HG03571 (cell line): ENCODE results near the gene PUSL1.

Source experiments
- ATAC-seq: cut with Tn5 transposase; IDR thresholded peaks from one replicate; pipeline ENCODE4 v1.9.1; 2021; ENCODE audit not compliant: unreplicated experiment

PUSL1 gene

DNA sequence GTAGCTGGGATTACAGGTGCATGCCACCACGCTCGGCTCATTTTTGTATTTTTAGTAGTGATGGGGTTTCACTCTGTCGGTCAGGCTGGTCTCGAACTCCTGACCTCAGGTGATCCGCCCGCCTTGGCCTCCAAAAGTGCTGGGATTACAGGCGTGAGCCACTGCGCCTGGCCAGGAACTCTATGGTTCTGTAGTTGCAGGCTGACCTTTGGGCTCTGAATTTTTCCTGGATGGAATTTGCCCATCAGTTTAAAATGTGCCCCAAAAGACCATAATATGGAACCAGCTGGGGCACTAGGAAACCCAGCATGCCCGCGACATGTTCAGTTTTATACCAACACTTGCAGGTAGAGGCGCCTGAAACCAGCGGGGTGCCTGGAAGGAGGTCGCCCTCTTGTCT is 29.8 kb upstream of the PUSL1 start:
- no peak for ATAC-seq

DNA sequence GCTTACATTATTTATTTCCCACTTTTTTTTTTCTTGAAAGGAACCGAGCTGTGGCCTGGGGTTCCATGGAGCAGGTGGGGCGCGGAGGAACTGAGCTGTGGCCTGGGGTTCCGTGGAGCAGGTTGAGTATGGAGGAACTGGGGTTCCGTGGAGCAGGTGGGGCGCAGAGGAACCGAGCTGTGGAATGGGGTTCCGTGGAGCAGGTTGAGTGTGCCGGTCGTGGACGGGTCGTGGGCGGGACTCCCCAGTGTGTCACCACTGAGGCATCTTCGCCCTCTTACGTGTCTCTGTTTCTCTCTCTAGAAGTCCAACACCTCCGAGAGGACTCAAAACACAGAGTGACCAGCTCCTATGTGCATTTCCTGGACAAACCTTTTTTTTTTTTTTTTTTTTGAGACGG is 29.4 kb upstream of the PUSL1 start:
- no peak for ATAC-seq

DNA sequence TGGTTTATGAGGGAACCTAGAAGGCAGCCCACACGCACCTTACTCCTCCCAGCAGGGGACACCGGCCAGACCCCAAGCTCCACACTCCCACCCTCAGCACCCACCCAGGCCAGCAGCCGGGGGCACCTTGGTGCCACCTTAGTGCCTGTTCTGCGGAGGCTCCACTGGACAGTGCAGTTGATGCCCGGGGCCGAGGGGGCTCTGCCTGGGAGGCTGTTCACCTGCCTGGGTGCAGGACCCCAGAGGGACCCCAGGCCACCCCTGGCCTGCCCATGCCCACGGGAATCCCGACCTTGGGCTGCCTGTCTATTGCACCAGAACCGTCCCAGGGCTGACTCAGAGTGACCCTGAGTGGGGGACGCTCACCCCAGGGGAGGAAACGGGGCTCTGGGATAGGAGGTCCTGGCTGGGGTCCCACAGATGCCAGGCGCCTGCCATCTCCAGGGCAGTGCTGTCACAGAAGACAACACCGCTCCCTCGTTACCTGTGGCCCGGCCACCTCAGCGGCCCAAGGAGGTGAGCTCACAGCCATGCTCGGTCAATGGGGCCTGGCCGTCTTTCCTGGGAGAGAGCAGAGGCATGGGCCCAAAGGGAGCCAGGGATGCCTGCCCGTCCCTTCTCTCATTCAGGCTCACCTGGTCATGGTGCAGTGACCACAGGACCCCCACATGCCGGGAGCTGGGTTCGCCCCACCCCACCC is 27.5 kb upstream of the PUSL1 start:
- ATAC-seq: no peak

DNA sequence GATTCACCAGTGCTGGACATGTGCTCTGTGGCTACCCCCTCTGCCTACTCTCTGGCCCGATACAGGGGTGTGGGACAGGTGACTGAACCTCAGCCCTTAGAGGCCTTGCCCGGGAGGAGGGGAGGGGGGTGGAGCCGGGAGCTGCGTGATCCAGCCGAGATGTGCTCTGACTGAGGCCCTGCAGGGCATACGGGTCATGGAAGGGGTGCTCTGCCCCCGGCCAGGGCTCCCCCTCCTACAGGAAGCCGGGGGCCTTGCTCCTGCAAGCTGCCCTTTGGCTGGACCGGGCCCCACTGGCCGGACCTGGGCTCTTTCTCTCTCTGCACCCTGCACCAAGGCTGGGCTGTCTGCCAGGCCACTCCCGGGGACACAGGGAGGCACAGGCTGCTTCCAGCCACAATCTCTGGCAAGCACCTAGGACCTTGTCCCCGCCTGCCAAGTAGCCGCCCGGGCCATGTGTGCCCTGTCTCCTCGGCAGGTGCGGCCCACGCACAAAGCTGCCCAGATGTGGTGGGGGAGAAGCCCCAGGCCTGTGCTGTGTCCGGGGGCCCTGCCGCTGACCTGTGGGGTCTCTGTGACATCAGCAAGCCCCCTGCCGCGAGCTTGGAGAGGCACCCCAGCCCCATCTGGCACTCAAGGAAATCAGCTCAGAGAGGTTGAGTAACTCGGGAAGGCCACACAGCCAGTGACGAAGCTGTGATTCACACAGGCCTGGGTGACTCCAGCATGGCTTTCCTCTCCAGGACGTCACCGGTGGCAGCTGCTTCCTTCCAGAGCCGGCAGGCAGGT is 26.7 kb upstream of the PUSL1 start:
- no peak for ATAC-seq

DNA sequence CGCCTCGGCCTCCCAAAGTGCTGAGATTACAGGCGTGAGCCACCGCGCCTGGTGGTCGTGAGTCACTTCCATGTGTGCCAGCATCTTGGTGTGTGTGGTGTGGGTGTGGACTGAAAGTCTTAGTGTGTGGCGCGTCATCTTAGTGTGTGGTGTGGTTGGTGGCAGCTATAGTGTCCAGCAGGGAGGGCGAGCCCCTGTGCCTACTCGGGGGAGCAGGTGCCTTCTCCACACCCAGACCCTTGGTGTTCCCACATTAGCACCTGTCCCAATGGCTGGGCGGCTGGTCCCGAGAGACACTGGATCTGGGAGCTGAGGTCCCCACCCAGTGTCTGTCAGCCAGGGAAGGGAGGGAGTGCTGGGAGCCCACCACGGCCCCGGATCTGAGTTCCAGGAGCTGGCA is 25.4 kb upstream of the PUSL1 start:
- ATAC-seq: no peak

DNA sequence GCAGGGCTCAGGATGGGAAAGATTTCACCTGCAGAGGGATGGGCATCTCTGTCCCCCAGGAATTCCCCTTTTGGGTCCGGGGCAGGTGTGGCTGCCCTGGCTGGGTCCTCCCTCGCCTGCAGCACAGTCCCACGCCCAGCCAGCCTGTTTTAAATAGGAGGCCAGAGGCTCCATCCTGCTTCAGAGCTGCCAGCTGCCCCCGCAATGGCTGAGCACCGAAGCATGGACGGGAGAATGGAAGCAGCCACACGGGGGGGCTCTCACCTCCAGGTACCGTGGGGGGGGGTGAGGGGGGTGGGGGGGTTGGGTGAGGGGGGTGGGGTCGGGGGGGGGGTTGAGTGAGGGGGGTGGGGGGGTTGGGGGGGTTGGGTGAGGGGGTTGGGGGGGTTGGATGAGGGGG is 24.6 kb upstream of the PUSL1 start:
- ATAC-seq: no peak

DNA sequence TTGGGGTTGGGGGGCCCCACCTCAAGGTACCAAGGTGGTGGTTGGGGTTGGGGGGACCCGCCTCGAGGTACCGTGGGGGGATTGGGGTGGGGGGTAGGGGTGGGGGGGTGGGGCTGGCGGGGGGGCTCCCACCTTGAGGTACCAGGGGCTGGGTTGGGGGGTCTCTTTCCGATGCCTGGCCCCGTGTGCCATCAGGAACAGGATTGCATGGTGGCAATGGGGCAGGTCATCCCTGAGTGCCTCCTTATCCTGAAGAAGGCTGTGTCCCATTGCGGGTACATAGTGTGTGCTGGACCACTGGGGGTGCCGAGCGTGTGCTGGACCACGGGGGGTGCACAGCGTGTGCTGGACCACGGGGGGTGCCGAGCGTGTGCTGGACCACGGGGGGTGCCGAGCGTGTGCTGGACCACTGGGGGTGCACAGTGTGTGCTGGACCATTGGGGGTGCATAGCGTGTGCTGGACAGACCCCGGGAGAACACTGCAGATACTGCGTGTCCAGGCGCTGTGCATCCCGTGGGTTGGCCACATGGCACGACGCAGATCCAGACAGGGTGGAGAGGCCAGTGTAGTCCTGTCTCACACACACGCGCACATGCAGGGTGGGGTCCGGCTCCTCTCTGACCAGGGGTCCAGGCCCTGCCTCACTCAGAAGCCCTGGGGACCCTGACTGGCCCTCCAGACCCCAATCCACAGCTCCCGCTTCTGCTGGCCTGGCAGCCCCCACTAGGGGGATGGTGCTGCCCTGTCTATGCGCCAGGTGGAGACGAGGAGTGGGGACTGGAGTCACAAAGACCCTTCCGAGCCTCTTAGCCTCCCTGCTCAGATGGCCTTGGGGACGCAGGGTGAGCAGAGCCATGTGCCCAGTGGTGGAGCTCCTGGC is 23.9 kb upstream of the PUSL1 start:
- ATAC-seq: no peak

DNA sequence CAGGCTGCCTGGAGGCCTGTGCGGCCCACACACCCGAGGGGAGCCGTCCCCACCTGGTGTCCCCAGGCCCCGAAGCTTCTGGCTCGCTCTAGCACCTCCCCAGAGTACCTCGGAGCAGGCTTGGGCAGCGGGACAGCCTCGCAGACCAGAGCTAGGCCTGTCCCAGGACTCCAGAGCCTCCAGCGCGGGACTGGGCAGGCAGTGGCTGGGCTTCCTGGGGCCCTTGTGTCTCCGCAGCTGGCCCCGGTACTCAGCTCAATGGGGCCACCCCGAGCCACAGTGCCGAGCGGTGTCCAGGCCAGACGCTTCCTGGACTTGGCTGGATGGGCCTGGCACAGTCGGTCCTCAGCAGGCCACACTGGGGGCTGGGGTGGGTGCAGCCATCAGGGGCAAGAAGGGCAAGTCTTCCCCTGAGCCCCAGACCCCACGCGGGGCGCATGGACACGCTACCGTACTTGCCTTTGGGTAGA is 23.3 kb upstream of the PUSL1 start:
- no peak for ATAC-seq

DNA sequence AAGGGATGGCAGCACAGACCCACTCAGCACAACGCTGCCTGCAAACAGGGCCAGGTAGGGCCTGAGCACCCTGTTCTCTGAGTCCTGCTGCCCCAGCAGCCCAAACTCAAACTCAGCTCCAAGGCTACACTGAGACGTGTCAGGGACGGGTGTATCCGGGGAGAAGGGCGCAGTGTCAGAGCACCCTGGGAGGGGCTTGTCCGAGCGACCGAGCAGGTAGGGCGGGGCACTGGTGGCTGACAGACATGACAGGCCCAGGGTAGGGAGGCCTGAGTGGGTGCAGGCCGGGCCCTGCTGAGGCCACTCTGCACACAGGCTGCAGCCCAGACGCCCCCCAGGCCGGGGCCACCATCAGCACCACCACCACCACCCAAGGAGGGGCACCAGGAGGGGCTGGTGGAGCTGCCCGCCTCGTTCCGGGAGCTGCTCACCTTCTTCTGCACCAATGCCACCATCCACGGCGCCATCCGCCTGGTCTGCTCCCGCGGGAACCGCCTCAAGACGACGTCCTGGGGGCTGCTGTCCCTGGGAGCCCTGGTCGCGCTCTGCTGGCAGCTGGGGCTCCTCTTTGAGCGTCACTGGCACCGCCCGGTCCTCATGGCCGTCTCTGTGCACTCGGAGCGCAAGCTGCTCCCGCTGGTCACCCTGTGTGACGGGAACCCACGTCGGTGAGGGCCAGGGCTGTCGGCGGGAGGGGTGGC is 22.6 kb upstream of the PUSL1 start:
- no peak for ATAC-seq

DNA sequence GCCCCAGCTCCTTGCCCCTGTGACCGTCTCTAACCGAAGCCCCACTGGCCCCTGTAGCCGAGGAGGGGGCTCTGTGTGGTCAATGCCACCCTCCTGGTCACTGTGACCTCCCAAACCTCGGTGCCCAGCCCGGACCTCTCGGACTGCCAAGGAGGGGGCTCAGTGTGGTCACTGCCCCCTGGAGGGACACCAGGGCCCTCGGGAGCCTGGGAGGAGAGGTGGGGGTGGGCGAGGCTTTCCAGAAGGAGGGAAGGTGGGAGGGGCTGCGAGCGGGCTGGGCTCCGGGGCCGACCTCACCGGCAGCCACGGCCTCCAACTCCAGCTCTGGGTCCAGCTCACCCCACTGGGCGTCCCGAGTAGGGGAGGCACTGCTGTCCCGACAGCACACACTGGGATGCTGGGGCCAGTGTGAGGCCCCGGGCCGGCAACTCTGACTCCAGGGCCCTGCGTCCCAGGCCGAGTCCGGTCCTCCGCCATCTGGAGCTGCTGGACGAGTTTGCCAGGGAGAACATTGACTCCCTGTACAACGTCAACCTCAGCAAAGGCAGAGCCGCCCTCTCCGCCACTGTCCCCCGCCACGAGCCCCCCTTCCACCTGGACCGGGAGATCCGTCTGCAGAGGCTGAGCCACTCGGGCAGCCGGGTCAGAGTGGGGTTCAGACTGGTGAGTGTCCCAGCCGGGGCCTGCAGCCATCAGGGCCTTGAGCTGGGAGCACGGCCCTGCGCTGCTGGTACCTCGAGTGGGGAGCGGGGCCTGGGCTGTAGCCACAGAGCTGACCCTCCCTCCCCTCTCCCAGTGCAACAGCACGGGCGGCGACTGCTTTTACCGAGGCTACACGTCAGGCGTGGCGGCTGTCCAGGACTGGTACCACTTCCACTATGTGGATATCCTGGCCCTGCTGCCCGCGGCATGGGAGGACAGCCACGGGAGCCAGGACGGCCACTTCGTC is 21.8 kb upstream of the PUSL1 start:
- ATAC-seq: no peak

DNA sequence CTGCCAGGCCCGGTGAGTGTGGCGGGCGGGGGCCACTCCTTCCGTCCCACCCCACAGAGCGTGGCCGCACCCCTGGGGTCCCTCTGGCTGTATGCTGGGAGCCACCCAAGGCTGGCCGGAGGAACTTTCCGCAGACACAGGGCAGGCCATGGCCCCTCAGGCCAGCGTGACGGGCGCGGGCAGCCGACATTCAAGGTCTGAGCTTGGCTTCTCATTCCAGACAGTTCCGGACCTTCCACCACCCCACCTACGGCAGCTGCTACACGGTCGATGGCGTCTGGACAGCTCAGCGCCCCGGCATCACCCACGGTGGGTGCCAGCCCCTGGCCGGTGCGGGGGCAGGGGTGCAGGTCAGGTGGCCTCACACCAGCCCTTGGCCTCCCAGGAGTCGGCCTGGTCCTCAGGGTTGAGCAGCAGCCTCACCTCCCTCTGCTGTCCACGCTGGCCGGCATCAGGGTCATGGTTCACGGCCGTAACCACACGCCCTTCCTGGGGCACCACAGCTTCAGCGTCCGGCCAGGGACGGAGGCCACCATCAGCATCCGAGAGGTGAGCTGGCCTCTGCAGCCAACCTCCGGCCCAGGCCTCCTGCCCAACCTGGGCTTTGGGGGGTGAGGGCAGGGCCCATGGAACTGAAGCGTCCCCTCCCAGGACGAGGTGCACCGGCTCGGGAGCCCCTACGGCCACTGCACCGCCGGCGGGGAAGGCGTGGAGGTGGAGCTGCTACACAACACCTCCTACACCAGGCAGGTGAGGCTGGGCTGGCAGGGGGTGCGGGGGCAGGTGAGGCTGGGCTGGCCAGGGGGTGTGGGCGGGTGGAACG is 20.9 kb upstream of the PUSL1 start:
- no peak for ATAC-seq

DNA sequence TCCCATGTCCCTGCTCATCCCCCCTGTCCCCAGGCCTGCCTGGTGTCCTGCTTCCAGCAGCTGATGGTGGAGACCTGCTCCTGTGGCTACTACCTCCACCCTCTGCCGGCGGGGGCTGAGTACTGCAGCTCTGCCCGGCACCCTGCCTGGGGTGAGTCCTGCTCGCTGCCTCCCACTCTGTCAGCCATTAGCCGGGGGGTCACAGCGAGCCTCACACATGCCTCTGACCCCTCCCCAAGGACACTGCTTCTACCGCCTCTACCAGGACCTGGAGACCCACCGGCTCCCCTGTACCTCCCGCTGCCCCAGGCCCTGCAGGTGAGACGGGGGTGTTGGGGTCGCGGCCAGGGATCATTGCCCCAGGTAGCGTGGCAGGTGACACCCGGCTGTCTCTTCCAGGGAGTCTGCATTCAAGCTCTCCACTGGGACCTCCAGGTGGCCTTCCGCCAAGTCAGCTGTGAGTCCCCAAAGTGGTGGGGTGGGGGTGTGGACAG is 18.1 kb upstream of the PUSL1 start:
- ATAC-seq: no peak

DNA sequence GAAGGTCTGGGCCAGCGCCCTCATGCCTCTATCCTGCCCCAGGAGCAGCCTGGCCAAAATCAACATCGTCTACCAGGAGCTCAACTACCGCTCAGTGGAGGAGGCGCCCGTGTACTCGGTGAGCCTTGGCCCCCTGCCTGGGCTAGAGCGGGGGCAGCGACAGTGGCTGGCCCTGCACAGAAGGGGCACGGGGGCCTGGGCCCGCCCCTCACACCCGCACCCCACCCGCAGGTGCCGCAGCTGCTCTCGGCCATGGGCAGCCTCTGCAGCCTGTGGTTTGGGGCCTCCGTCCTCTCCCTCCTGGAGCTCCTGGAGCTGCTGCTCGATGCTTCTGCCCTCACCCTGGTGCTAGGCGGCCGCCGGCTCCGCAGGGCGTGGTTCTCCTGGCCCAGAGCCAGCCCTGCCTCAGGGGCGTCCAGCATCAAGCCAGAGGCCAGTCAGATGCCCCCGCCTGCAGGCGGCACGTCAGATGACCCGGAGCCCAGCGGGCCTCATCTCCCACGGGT is 17.3 kb upstream of the PUSL1 start:
- ATAC-seq: no peak

DNA sequence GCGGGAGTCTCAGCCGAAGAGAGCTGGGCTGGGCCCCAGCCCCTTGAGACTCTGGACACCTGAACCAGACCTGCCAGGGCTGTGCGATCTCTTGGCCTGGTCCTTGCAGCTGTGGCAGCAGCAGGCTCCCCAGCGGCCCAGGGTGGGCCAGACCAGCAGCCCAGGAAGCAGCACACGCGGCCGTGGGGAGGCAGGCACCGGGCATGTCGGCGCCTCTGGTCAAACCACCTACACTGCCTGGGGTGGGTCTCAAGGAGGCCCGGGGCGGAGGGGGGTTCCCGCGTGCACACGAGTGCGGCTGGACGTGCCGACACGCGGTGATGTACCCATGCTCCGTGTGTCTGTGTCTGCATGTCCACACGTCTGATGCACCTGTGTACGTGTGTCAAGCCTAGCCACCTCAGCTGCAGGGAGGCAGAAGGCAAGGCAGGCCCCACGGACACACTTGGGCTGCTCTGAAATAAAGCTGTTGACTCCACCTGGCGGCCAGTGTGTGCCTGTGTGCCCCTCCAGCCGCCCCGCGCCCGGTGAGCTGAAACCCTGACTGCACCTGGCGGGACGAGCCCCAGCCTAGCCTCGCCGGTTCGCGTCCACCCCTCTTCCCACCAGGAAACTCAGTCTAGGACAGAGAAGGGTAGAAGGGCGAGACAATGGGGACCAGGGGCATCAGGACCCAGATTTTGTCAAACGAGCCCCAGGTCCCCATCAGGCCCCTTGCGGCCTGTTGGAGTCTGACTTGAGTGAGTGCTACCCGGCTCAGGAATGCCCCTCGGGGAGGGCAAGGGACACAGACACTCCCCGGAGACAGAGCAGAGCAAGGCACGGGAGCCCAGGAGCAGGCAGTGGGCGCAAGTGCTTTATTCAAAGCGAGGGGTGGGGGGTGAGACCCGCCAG is 16.6 kb upstream of the PUSL1 start:
- ATAC-seq: no peak

DNA sequence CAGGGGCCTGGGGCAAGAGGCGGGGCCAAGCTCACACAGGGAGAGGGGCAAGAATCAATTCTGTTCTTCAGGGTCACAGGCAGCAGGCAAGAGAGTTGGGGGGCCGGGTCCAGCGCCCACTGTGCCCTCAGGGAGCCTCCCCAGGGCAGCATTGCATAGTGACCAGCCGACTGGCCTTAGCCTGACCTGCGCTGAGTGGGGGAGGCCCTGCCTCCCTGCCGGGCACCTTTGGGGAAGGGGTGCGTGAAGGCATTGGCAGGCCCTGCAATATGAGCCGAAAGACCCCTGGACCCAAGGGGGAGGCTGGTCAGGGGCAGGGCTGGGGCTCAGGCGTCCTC is 16.0 kb upstream of the PUSL1 start:
- ATAC-seq: no peak

DNA sequence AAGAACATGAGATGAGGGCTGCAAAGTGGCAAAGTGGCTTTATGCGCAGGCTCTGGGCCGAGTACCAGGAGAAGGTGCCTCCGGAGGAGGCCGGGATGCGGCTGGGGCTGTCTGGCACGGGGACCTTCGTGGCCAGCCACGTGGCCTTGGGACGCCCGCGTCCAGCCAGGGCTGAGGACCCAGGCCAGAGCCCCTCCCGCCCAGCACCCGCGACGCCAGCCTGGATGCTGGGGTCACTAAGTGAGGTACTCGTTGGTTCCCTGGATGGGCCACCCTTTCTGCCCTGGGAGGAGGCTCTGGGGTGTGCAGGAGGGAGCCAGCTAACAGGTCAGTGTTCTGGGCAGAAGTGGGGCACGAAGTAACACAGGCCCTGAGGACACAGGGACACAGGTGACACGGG is 15.5 kb upstream of the PUSL1 start:
- no peak for ATAC-seq
